Progenitor cell of endocrine pancreas (in vitro differentiated cells): ENCODE data around the gene EIF3A. TPM values are rescaled to one million over a fixed set of nuclear protein-coding genes. Genes with fewer than 3 reads are reported as not detected.
"Not testable (repeated sequence)": the region's sequence is repeated elsewhere in the genome, so short reads cannot be mapped to it uniquely, and the experiment has no call there.

Source experiments
- DNase-seq: peaks from one replicate; pipeline ENCODE4 v3.0.0; 2021; ENCODE audit warnings: low spot score; ENCODE audit not compliant: unreplicated experiment
- H3K27ac Mint-ChIP-seq: 2 replicates; pipeline ENCODE4 v1.8.0; 2021; ENCODE audit warnings: mild to moderate bottlenecking, moderate library complexity, mixed read lengths
- H3K27me3 Mint-ChIP-seq: 2 replicates; pipeline ENCODE4 v1.8.0; 2021; ENCODE audit warnings: mixed read lengths
- H3K36me3 Mint-ChIP-seq: 2 replicates; pipeline ENCODE4 v1.8.0; 2022; ENCODE audit warnings: mixed read lengths; ENCODE audit not compliant: insufficient read depth
- H3K4me1 Mint-ChIP-seq: 2 replicates; pipeline ENCODE4 v1.8.0; 2021; ENCODE audit warnings: low read depth, mixed read lengths
- H3K4me3 Mint-ChIP-seq: 2 replicates; pipeline ENCODE4 v1.8.0; 2021; ENCODE audit warnings: low read depth, mild to moderate bottlenecking, moderate library complexity, mixed read lengths
- H3K9me3 Mint-ChIP-seq: 2 replicates; pipeline ENCODE4 v1.8.0; 2021; ENCODE audit warnings: low read depth, mixed read lengths
- CTCF ChIP-seq: fragments of 200-600 bp; sonication (generic); IDR thresholded peaks from one replicate; pipeline ENCODE4 v1.5.0; 2021; ENCODE audit warnings: antibody characterized with exemption, mild to moderate bottlenecking; ENCODE audit not compliant: unreplicated experiment
- total RNA-seq: library from RNA; stranded (reverse); gene quantifications from 2 replicates; pipeline ENCODE4 v1.2.1, GENCODE V29; 2021

EIF3A gene
- total RNA-seq, 1 donor from 2014 or later, result 127 TPM

DNA sequence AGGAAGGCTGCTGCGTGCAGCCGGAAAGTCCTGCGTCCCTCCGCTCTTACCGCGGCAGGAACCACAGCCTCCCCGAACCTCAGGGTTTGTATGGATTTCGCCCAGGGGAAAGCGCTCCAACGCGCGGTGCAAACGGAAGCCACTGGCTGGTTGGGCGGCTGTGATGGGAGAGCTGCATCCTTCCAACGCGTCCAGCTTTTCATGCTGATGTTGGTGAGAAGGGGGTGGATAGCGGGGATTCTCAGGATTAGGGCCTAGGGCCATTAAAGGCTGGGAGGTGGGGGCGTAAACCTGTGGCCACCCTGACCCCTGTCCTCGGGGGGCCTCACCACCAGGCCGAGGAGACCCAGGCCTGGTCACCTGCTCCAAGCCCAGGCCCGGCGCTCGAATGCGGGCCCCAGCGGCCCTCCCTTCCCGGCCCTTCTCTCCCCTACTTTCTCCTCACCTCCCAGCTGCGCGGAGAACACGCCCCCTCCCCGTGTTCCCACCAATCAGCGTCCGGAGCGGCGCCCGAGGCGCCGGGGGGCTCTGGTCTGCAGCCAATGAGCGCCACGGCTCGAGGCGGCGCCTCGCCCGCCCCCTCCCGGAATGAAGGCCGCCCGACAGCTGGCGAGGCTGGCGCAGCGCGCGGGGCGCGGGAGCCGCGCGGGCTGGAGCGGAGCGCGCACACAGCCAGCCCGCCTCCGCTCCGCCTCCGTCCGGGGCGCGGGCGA is 51.6 kb downstream of the EIF3A start:
- peak; percentile 25 for TF ChIP-seq CTCF
- Mint-ChIP-seq H3K9me3 (no peaks in the 10 kb centered on the region), H3K4me3 (peak overlapping the region; percentile 70), H3K36me3 (peaks cover 3% of the 10 kb centered on the region), H3K4me1 (peaks cover 7% of the 10 kb centered on the region), H3K27me3 (peaks cover 17% of the 10 kb centered on the region), H3K27ac (peak overlapping the region; percentile 73)
- peak; percentile 82 for DNase-seq

- Mint-ChIP-seq H3K27ac (peak overlapping the region; percentile 73), H3K27me3 (peaks cover 17% of the 10 kb centered on the region)
- not testable (repeated sequence) for H3K4me1 Mint-ChIP-seq
Measured at GRCh38 chr10:119028445-119028899, 52.1 kb downstream of the EIF3A start.

DNA sequence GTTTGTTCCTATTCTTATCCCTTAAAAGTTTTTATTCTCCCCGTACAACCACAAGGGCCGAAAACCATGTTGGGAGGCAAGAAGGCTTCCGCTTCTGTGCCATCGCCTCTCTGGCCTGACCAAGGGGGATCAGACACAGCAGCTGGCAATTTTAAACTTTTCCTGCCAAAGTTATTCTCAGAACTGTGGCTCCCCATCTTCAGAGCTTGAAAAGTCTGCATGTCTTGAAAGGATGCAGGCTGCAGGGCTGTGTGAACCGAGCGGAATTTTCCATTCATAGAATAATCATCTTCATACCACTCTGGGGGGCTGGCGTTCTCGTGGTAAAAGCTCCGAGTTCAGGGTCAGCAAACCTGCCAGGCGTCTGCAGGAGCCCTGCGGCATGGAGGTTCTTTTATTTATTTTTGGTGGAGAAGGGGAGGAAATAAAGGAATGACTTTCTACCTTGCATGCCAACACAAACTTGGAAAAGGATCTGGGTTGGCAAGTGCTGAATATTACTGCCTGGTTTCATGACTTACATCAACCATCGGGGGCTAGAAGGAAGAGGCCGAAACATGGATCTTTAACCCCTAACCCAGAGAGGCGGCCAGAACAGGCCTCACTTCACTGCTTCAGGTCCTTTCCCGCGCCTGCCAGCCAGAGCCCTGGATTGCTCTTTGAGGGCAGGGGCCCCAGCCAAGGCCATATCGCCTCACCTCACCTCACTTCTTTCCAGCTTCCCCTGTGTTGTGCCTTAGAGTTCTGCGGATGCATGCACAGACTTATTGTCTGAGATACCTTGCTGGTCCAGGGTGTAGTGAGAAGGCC is 54.1 kb downstream of the EIF3A start:
- Mint-ChIP-seq H3K9me3 (no peaks in the 10 kb centered on the region), H3K27me3 (peaks cover 24% of the 10 kb centered on the region), H3K36me3 (no peaks in the 10 kb centered on the region), H3K4me1 (peaks cover 7% of the 10 kb centered on the region), H3K4me3 (no peak overlapping the region), H3K27ac (no peak overlapping the region)
- no peak for TF ChIP-seq CTCF
- DNase-seq, result no peak

More at GRCh38 chr10:119028445-119028899, 52.1 kb downstream of the EIF3A start:
- H3K9me3 Mint-ChIP-seq, H3K36me3 Mint-ChIP-seq, DNase-seq: not testable (repeated sequence)
- H3K4me3 Mint-ChIP-seq, result peak overlapping the region; percentile 70

DNA sequence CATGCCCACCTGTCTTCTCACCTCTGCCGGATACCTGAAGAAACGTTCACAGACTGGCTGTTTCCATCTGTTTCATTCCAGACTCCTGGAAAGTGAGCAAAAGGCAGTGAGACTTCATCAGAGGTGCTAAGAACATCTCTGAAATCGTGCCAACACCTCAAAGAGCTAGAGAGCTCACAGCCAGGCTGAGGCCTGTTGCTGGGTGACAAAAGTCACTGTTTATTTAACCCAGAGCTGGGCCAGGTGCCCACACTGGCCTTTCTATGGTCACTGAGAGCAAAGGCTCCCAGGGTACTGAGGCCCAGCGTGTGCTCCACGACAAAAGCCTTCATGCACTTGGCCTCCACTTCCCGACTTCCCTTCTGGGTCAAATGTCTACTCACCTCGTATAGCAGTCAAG is 54.8 kb downstream of the EIF3A start:
- H3K4me1 Mint-ChIP-seq, result peaks cover 2% of the 10 kb centered on the region

GRCh38 chr10:119025336-119025735 is 55.3 kb downstream of the EIF3A start:
- no peak for TF ChIP-seq CTCF
- DNase-seq, result no peak
- Mint-ChIP-seq H3K4me1 (no peaks in the 10 kb centered on the region), H3K27me3 (peaks cover 25% of the 10 kb centered on the region), H3K27ac (no peak overlapping the region), H3K9me3 (no peaks in the 10 kb centered on the region), H3K4me3 (no peak overlapping the region), H3K36me3 (no peaks in the 10 kb centered on the region)

More for the DNA sequence above, 54.8 kb downstream of the EIF3A start:
- peaks cover 25% of the 10 kb centered on the region for H3K27me3 Mint-ChIP-seq
- H3K9me3 Mint-ChIP-seq, result no peaks in the 10 kb centered on the region
- no peak for DNase-seq
- H3K36me3 Mint-ChIP-seq, result no peaks in the 10 kb centered on the region
- TF ChIP-seq CTCF, result no peak
- no peak overlapping the region for H3K4me3 Mint-ChIP-seq
- H3K27ac Mint-ChIP-seq, result no peak overlapping the region
